HG03103 (cell line): ENCODE data around the gene SLC44A5.
A peak's percentile ranks its signal among the peaks of the same experiment; 100 is the strongest.
"Not testable (repeated sequence)": the region's sequence is repeated elsewhere in the genome, so short reads cannot be mapped to it uniquely, and the experiment has no call there.

Experiments used
- ATAC-seq: cut with Tn5 transposase; IDR thresholded peaks from one replicate; pipeline ENCODE4 v1.9.1; 2021; ENCODE audit warnings: low read depth; ENCODE audit not compliant: unreplicated experiment

Gene SLC44A5

GRCh38 chr1:75305061-75305460 is 305.9 kb downstream of the SLC44A5 start:
- no peak for ATAC-seq

GRCh38 chr1:75293270-75293669 is 317.6 kb downstream of the SLC44A5 start:
- ATAC-seq, result no peak

- no peak for ATAC-seq
Observed at GRCh38 chr1:75292013-75292412, 318.9 kb downstream of the SLC44A5 start.

DNA sequence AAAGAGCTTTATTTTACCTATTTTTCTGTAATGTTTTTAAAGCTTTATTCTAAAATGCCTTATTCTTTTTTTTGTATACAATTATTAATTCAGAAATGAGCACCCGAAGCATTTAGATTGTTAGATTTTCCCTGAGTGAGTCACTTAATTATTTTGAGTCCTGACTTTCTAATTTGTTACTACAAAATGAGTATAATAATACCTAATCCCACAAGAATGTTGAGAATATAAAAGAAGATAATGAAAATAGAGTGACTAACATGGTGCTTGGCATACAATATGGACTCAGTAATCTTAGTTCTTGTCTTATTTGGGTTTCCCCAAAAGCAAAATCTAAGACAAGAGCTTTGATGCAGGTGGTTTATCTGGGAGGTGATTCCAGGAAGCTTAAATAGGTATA is 334.5 kb downstream of the SLC44A5 start:
- no peak for ATAC-seq

DNA sequence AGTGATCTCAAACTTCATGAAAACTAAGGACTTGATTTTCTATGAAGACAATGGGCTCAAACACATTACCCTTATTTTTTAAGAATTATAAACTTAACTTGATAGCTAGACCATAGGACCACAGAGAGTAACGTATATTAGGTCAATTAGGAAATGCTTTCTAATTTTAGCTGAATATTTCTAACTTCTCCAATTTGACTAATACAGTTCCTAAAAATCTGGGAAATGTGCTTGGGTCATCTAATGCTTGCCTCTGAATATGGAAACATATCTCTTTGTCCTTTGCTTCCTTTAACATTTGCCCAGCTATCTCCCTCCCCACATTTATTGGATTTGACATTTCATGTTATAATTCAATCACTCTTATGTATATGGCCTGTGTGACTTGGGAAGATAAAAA is 335.3 kb downstream of the SLC44A5 start:
- no peak for ATAC-seq

DNA sequence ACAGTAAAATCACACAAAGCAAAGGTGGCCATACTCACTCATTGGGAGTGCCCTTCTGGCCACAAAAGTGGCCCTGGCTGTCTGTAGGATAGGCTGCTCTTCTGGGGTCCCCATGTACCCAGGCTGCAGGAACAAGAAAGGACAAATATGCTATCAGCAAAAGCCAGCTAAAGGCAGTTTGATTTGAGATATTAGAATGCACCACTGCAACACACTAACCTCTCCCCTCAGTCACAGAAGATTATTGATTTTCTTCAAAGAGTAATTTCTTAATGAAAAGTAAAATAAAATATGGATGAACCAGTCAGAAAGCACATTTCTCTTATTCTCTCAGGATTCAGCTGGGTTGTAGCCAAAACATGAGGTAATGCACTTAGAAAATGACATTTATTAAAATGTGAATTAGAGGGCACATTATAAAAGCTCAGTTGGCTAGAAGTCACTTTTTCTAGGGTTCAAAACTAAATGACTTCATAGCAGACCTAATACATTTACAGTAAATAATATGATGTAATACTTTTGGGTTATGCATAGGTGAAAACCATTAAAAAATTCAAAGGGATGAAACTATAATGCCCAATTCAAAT is 335.9 kb downstream of the SLC44A5 start:
- no peak for ATAC-seq

- ATAC-seq, result no peak
Observed at GRCh38 chr1:75273110-75273509, 337.8 kb downstream of the SLC44A5 start.

GRCh38 chr1:75265792-75266191 is 345.1 kb downstream of the SLC44A5 start:
- no peak for ATAC-seq

GRCh38 chr1:75264112-75264511 is 346.8 kb downstream of the SLC44A5 start:
- no peak for ATAC-seq

- ATAC-seq, result not testable (repeated sequence)
Observed at GRCh38 chr1:75263616-75264015, 347.3 kb downstream of the SLC44A5 start.

DNA sequence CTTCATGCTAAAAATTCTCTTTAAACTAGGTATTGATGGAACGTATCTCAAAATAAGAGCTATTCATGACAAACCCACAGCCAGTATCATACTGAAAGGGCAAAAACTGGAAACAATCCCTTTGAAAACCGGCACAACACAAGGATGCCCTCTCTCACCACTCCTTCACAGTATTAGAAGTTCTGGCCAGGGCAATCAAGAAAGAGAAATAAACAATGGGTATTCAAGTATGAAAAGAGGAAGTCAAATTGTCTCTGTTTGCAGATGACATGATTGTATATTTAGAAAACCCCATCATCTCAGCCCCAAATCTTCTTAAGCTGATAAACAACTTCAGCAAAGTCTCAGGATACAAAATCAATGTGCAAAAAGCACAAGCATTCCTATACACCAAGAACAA is 349.0 kb downstream of the SLC44A5 start:
- not testable (repeated sequence) for ATAC-seq

- ATAC-seq, result no peak
Observed at GRCh38 chr1:75258351-75258750, 352.6 kb downstream of the SLC44A5 start.

DNA sequence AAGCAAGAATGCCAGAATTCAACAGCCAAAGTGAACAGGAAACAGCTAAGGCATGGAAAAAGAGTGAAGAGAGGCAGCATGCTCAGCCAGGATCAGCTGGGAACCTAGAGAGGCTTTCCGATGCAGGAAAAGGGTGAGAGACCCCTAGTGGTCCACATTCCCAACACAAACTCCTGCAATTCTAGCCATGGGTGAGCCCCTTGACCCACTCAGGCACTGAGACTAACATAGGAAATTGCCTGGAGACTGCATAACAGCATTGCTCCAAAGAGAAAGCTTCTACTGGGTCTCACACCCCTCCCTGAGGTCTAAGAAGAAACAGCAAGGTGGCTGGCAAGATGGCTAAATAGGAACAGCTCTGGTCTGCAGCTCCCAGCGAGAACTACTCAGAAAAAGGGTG is 353.5 kb downstream of the SLC44A5 start:
- ATAC-seq, result no peak

DNA sequence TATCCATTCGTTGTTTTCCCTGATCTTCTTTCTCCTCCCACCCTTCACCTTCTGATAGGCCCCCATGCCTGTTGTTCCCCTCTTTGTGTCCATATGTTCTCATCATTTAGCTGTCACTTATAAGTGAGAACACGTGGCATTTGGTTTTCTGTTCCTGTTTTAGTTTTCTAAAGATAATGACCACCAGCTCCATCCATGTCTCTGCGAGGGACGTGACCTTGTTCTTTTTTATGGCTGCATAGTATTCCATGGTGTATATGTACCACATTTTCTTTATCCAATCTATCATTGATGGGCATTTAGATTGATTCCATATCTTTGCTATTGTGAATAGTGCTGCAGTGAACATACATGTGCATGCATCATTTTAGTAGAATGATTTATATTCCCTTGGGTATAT is 360.8 kb downstream of the SLC44A5 start:
- not testable (repeated sequence) for ATAC-seq

- ATAC-seq, result no peak
Observed at GRCh38 chr1:75245239-75245638, 365.7 kb downstream of the SLC44A5 start.

DNA sequence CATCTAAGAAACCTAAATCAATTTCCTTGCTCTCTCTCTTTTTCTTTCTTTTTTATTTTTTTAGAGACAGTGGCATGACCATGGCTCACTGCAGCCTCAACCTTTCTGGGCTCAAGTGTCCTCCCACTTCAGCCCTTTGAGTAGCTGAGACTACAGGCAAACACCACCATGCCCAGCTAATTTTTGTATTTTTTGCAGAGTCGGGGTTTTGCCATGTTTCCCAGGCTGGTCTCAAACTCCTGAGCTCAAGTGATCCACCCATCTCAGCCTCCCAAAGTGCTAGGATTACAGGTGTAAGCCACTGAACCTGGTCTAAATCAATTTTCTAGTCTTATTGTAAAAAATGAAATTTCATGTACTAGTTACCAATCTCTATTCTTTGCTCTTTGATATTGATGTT is 367.8 kb downstream of the SLC44A5 start:
- no peak for ATAC-seq

GRCh38 chr1:75237316-75237715 is 373.6 kb downstream of the SLC44A5 start:
- ATAC-seq, result no peak

DNA sequence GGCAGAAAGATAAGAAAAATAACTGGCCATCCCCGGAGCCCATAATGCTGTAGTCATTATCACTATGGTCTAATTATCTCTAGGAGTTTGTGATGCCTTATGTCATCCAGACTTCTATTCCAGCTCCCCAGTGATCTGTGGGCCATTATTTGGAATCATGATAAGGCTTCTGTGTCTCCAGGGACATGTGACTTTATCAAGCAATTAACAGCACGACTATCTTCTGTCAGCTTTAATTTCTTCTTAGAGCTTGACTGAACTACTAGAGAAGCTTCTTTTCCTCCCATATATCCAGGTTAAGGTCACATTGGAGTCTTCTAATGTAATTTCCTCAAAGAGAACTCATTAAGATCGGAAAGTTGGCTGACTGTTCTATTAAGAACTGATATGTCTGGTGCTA is 376.4 kb downstream of the SLC44A5 start:
- ATAC-seq, result no peak

- peak; percentile 97 for ATAC-seq
Observed at GRCh38 chr1:75233302-75233929, 377.5 kb downstream of the SLC44A5 start.

DNA sequence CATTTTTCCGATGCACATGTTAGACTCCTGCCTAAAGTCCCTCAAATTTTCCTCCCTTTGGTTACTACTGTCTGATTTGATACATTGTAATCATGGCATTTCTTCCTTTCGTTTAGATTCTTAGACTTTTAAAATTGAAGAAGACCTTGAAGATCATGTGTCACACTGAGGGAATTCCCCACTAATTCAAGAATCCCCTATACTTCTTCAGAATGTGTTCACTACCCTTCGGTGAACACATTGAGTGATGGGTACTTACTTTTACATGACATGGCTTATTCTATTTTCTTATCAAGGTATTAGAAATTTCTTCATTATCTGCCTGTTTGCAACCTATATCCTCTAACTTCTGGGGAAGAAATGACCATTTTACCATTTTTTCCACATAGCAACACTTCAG is 390.8 kb downstream of the SLC44A5 start:
- no peak for ATAC-seq

DNA sequence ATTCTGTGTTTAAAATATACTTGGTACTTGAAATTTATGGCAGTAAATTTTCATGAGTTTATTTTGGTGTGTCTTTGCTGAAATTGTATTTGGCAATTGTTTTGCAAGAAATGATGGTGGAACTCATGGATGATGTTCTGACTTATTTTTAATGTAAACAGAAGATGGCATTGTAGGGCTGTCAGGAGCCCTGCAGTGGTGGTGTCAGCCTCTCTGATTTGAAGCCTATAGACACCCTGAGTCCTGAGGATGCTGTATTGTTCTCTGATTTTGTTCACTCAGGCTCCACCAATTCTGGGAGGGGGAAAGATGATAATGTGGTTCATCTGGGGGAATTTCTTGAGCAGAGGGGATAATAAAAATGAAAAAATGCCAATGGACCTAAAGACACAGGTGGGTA is 396.9 kb downstream of the SLC44A5 start:
- no peak for ATAC-seq

DNA sequence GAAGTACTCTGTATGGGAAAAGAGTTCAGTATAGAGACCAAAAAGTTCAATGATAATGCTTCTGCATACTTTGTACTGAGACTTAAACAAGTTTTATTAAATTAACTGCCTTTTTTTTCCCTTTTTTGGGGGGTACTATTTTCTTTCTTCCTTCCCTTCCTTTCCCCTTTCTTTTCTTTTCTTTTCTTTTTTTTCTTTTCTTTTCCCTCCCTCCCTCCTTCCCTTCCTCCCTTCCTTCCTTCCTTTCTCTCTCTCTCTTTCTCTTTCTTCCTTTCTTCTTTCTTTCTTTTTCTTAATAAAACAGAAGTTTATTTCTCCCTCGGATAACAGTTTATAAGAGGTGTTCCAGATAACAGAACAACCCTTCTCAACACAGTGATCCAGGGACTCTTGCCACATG is 399.3 kb downstream of the SLC44A5 start:
- ATAC-seq, result no peak

- ATAC-seq, result no peak
Observed at GRCh38 chr1:75208862-75209261, 402.1 kb downstream of the SLC44A5 start.
